Liver (tissue), 3 donors: ENCODE data around the gene L1TD1.

ENCODE experiments used
- SP1 ChIP-seq: IDR thresholded peaks from 2 replicates; pipeline ENCODE4 v1.6.1; 2018; ENCODE audit warnings: antibody characterized with exemption, mild to moderate bottlenecking
- TF ChIP-seq, protein P1 (sequence below): fragments of 150-350 bp; IDR thresholded peaks from 2 replicates; pipeline ENCODE4 v1.5.1; 2017; ENCODE audit warnings: improper control_type of control experiment, low read depth, low read length; ENCODE audit not compliant: missing input control
- donor health status: healthy.
- donor health status: healthy.

DNA sequence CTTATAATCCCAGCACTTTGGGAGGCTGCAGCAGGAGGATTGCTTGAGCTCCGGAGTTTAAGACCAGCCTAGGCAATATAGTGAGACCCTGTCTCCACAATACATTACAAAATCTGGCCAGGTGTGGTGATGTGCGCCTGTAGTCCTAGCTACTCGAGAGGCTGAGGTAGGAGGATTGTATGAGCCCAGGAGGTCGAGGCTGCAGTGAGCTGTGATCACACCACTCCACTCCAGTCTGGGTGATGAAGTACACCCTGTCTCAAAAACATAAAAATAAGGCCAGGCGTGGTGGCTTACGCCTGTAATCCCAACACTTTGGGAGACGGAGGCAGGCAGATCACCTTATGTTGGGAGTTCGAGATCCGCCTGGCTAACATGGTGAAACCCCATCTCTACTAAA is 27.7 kb downstream of the L1TD1 start:
- TF ChIP-seq, protein P1, sequence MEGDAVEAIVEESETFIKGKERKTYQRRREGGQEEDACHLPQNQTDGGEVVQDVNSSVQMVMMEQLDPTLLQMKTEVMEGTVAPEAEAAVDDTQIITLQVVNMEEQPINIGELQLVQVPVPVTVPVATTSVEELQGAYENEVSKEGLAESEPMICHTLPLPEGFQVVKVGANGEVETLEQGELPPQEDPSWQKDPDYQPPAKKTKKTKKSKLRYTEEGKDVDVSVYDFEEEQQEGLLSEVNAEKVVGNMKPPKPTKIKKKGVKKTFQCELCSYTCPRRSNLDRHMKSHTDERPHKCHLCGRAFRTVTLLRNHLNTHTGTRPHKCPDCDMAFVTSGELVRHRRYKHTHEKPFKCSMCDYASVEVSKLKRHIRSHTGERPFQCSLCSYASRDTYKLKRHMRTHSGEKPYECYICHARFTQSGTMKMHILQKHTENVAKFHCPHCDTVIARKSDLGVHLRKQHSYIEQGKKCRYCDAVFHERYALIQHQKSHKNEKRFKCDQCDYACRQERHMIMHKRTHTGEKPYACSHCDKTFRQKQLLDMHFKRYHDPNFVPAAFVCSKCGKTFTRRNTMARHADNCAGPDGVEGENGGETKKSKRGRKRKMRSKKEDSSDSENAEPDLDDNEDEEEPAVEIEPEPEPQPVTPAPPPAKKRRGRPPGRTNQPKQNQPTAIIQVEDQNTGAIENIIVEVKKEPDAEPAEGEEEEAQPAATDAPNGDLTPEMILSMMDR = no peak
- TF ChIP-seq SP1 = no peak
